Measurements from ENCODE around the gene PLIN4.
"Not testable (repeated sequence)": the region's sequence is repeated elsewhere in the genome, so short reads cannot be mapped to it uniquely, and the experiment has no call there.

PLIN4 gene

GRCh38 chr19:4543842-4544647 lies 25.8 kb upstream of the PLIN4 start:
- TF ChIP-seq CTCF (IDR thresholded peaks at IDR 0.05): no peak
- no peak for TF ChIP-seq ZFX (IDR thresholded peaks at IDR 0.05; ENCODE audit: borderline replicate concordance)
- no peak overlapping the region for H3K27ac ChIP-seq

- no peak overlapping the region for H3K27ac ChIP-seq
- TF ChIP-seq CTCF (IDR thresholded peaks at IDR 0.05) (no peak), ZFX (IDR thresholded peaks at IDR 0.05; ENCODE audit: borderline replicate concordance) (no peak)
Measured at GRCh38 chr19:4542896-4543841, 24.9 kb upstream of the PLIN4 start.

- H3K27ac ChIP-seq: not testable (repeated sequence)
Measured at GRCh38 chr19:4541806-4542145, 23.5 kb upstream of the PLIN4 start.

GRCh38 chr19:4541114-4541805 lies 23.0 kb upstream of the PLIN4 start:
- no peak for TF ChIP-seq ZFX (IDR thresholded peaks at IDR 0.05; ENCODE audit: borderline replicate concordance)
- TF ChIP-seq CTCF (IDR thresholded peaks at IDR 0.05): no peak
- no peak overlapping the region for H3K27ac ChIP-seq

- TF ChIP-seq ZFX (IDR thresholded peaks at IDR 0.05; ENCODE audit: borderline replicate concordance) (no peak), CTCF (IDR thresholded peaks at IDR 0.05) (no peak)
- H3K27ac ChIP-seq: no peak within 1 kb of the TSS
Measured at GRCh38 chr19:4539693-4540581, 21.7 kb upstream of the PLIN4 start, which contains the start of gene LRG1. Gene LRG1 (minus strand): TSS chr19:4540036. CDS start chr19:4540013, 23 bp downstream.

GRCh38 chr19:4539169-4539692 lies 20.9 kb upstream of the PLIN4 start:
- TF ChIP-seq ZFX (IDR thresholded peaks at IDR 0.05; ENCODE audit: borderline replicate concordance) (no peak), CTCF (IDR thresholded peaks at IDR 0.05) (no peak)
- H3K27ac ChIP-seq: no peak overlapping the region

All from 22Rv1 (cell line).